ENCODE measurements around the gene AP1G1.
"Not testable (repeated sequence)": the region's sequence is repeated elsewhere in the genome, so short reads cannot be mapped to it uniquely, and the experiment has no call there.

DNA sequence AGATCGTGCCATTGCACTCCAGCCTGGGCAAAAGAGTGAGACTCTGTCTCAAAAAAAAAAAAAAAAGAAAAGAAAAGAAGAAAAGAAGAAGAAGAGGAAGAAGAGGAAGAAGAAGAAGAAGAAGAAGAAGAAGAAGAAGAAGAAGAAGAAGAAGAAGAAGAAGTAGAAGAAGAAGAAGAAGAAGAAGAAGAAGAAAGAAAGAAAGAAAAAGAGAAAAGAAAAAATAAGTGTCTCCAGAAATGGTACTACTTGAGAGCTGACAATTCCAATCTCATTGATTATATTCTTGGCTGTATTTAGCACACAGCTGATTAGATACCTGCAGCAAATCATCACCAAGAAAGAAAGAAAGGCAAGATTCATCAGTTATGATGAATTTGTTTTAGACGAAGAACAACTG, 23.5 kb upstream of the AP1G1 start:
- TF ChIP-seq, protein P1, sequence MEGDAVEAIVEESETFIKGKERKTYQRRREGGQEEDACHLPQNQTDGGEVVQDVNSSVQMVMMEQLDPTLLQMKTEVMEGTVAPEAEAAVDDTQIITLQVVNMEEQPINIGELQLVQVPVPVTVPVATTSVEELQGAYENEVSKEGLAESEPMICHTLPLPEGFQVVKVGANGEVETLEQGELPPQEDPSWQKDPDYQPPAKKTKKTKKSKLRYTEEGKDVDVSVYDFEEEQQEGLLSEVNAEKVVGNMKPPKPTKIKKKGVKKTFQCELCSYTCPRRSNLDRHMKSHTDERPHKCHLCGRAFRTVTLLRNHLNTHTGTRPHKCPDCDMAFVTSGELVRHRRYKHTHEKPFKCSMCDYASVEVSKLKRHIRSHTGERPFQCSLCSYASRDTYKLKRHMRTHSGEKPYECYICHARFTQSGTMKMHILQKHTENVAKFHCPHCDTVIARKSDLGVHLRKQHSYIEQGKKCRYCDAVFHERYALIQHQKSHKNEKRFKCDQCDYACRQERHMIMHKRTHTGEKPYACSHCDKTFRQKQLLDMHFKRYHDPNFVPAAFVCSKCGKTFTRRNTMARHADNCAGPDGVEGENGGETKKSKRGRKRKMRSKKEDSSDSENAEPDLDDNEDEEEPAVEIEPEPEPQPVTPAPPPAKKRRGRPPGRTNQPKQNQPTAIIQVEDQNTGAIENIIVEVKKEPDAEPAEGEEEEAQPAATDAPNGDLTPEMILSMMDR (conservative IDR thresholded peaks at IDR 0.05; ENCODE audit: low read depth, low read length): not testable (repeated sequence)
- TF ChIP-seq, protein P2, sequence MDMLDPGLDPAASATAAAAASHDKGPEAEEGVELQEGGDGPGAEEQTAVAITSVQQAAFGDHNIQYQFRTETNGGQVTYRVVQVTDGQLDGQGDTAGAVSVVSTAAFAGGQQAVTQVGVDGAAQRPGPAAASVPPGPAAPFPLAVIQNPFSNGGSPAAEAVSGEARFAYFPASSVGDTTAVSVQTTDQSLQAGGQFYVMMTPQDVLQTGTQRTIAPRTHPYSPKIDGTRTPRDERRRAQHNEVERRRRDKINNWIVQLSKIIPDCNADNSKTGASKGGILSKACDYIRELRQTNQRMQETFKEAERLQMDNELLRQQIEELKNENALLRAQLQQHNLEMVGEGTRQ (IDR thresholded peaks at IDR 0.05; ENCODE audit: low read depth, low read length): not testable (repeated sequence)
- TF ChIP-seq MXI1 (IDR thresholded peaks at IDR 0.05; ENCODE audit: borderline replicate concordance, low read depth, low read length); MAZ (IDR thresholded peaks at IDR 0.05; ENCODE audit: borderline replicate concordance, low read depth, low read length); POLR2A (IDR thresholded peaks at IDR 0.05; ENCODE audit: low read depth, low read length); CHD1 (IDR thresholded peaks at IDR 0.05; ENCODE audit: low read depth, low read length); CEBPB (IDR thresholded peaks at IDR 0.05; ENCODE audit: low read depth, low read length); MAFK (IDR thresholded peaks at IDR 0.05; ENCODE audit: low read depth, low read length); RAD21 (IDR thresholded peaks at IDR 0.05; ENCODE audit: low read length); FOS (IDR thresholded peaks at IDR 0.05; ENCODE audit: low read depth, low read length); RCOR1 (IDR thresholded peaks at IDR 0.05; ENCODE audit: insufficient replicate concordance, low read length); SMC3 (IDR thresholded peaks at IDR 0.05; ENCODE audit: low read depth, low read length): not testable (repeated sequence)
- TF ChIP-seq, protein P3, sequence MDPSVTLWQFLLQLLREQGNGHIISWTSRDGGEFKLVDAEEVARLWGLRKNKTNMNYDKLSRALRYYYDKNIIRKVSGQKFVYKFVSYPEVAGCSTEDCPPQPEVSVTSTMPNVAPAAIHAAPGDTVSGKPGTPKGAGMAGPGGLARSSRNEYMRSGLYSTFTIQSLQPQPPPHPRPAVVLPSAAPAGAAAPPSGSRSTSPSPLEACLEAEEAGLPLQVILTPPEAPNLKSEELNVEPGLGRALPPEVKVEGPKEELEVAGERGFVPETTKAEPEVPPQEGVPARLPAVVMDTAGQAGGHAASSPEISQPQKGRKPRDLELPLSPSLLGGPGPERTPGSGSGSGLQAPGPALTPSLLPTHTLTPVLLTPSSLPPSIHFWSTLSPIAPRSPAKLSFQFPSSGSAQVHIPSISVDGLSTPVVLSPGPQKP (IDR thresholded peaks at IDR 0.05; ENCODE audit: borderline replicate concordance, low read depth, low read length): not testable (repeated sequence)

Measured in IMR-90 (cell line).